ENCODE results near the gene MIER3. TPM values are rescaled to one million over a fixed set of nuclear protein-coding genes. Genes with fewer than 3 reads are reported as not detected.

The MIER3 gene
- total and polyA plus RNA-seq, 2 experiments from 2014 or later, result 5.3 to 20.0 TPM

GRCh38 chr5:56958595-56958994, 6.7 kb upstream of the MIER3 start:
- H3K9me2 ChIP-seq (ENCODE audit: insufficient read depth), result no peaks in the 10 kb centered on the region
- H3K79me2 ChIP-seq (ENCODE audit: insufficient read depth), result no peaks in the 10 kb centered on the region
- H2AFZ ChIP-seq, result no peak overlapping the region
- in situ Hi-C loops (cut with MboI), result no loop called here
- H3K9ac ChIP-seq, result no peak overlapping the region
- no peak overlapping the region for H3K27ac ChIP-seq
- no peak overlapping the region for H3K4me3 ChIP-seq
- no peak for DNase-seq
- H3K4me2 ChIP-seq (ENCODE audit: unreplicated experiment), result no peak overlapping the region
- H3K4me1 ChIP-seq (ENCODE audit: insufficient read depth), result no peaks in the 10 kb centered on the region
- H3F3A ChIP-seq (ENCODE audit: insufficient read depth), result no peaks in the 10 kb centered on the region
- H3K36me3 ChIP-seq (ENCODE audit: low read depth), result no peaks in the 10 kb centered on the region
- no peaks in the 10 kb centered on the region for H4K20me1 ChIP-seq (ENCODE audit: insufficient read depth)
- no peak for TF ChIP-seq EZH2 (IDR thresholded peaks at IDR 0.05; ENCODE audit: insufficient read depth, poor library complexity, severe bottlenecking)
- H3K27me3 ChIP-seq (replicated peaks; ENCODE audit: insufficient read depth), result peaks cover 79% of the 10 kb centered on the region
- H3K9me3 ChIP-seq (ENCODE audit: low read depth), result no peaks in the 10 kb centered on the region
- WGBS, 2 experiments (ENCODE audit: low coverage in 1 of 2, low lambda C conversion rate in 2 of 2, missing lambda C conversion rate in 2 of 2), result 53 to 68% methylated on average over 2 of the region's 2 CpGs

- no peaks in the 10 kb centered on the region for H3K9me2 ChIP-seq (ENCODE audit: insufficient read depth)
- H4K20me1 ChIP-seq (ENCODE audit: insufficient read depth), result no peaks in the 10 kb centered on the region
- no peak overlapping the region for H3K4me2 ChIP-seq (ENCODE audit: unreplicated experiment)
- DNase-seq, result no peak
- no peaks in the 10 kb centered on the region; the same call in 1 of the 2 replicates for H3K36me3 ChIP-seq (ENCODE audit: low read depth)
- no peak overlapping the region for H3K27ac ChIP-seq
- no peak overlapping the region for H3K4me3 ChIP-seq
- TF ChIP-seq EZH2 (IDR thresholded peaks at IDR 0.05; ENCODE audit: insufficient read depth, poor library complexity, severe bottlenecking) (no peak), EZH2phosphoT487 (IDR thresholded peaks at IDR 0.05; ENCODE audit: insufficient read depth, low read depth) (no peak)
- in situ Hi-C loops (cut with MboI), result no loop called here
- H3K9me3 ChIP-seq (ENCODE audit: low read depth), result no peaks in the 10 kb centered on the region
- 87 to 92% methylated on average over 1 of the region's 1 CpG for WGBS, 2 experiments (ENCODE audit: low coverage in 1 of 2, low lambda C conversion rate in 2 of 2, missing lambda C conversion rate in 2 of 2)
- no peak overlapping the region for H2AFZ ChIP-seq
- peaks cover 10% of the 10 kb centered on the region for H3K4me1 ChIP-seq (ENCODE audit: insufficient read depth)
- H3K27me3 ChIP-seq (replicated peaks; ENCODE audit: insufficient read depth), result peaks cover 46% of the 10 kb centered on the region
- peaks cover 29% of the 10 kb centered on the region for H3K79me2 ChIP-seq (ENCODE audit: insufficient read depth)
- no peak overlapping the region for H3K9ac ChIP-seq
- H3F3A ChIP-seq (ENCODE audit: insufficient read depth), result peaks cover 11% of the 10 kb centered on the region; the same call in 1 of the 2 replicates
Measured at GRCh38 chr5:56954262-56954661, 2.3 kb upstream of the MIER3 start.

GRCh38 chr5:56951126-56951945, 587 bp downstream of the MIER3 start:
- peaks cover 11% of the 10 kb centered on the region; the same call in 1 of the 2 replicates for H3F3A ChIP-seq (ENCODE audit: insufficient read depth)
- DNase-seq, result peak; percentile 55
- TF ChIP-seq EZH2 (IDR thresholded peaks at IDR 0.05; ENCODE audit: insufficient read depth, poor library complexity, severe bottlenecking), result no peak
- no peak for TF ChIP-seq EZH2phosphoT487 (IDR thresholded peaks at IDR 0.05; ENCODE audit: insufficient read depth, low read depth)
- H2AFZ ChIP-seq, result peak overlapping the region; percentile 75
- H3K4me3 ChIP-seq, result peak overlapping the region; percentile 84
- peaks cover 58% of the 10 kb centered on the region for H3K79me2 ChIP-seq (ENCODE audit: insufficient read depth)
- peaks cover 10% of the 10 kb centered on the region for H3K4me1 ChIP-seq (ENCODE audit: insufficient read depth)
- peak overlapping the region; percentile 99 for H3K4me2 ChIP-seq (ENCODE audit: unreplicated experiment)
- peaks cover 15% of the 10 kb centered on the region for H3K36me3 ChIP-seq (ENCODE audit: low read depth)
- peaks cover 5% of the 10 kb centered on the region; the same call in 1 of the 2 replicates for H4K20me1 ChIP-seq (ENCODE audit: insufficient read depth)
- no peaks in the 10 kb centered on the region for H3K9me2 ChIP-seq (ENCODE audit: insufficient read depth)
- no peaks in the 10 kb centered on the region for H3K9me3 ChIP-seq (ENCODE audit: low read depth)
- H3K9ac ChIP-seq, result peak overlapping the region; percentile 88
- 1% methylated on average over 30 to 45 of the region's 85 CpGs for WGBS, 2 experiments (ENCODE audit: low coverage in 1 of 2, low lambda C conversion rate in 2 of 2, missing lambda C conversion rate in 2 of 2)
- in situ Hi-C loops (cut with MboI), result no loop called here
- H3K27ac ChIP-seq, result peak overlapping the region; percentile 69
- H3K27me3 ChIP-seq (replicated peaks; ENCODE audit: insufficient read depth), result peaks cover 18% of the 10 kb centered on the region

GRCh38 chr5:56950626-56951125, 1.2 kb downstream of the MIER3 start:
- Histone ChIP-seq H3K4me1 (ENCODE audit: insufficient read depth) (peaks cover 10% of the 10 kb centered on the region), H3K9ac (peak overlapping the region; percentile 88), H3K9me3 (ENCODE audit: low read depth) (no peaks in the 10 kb centered on the region), H3K36me3 (ENCODE audit: low read depth) (peaks cover 21% of the 10 kb centered on the region), H3F3A (ENCODE audit: insufficient read depth) (peaks cover 11% of the 10 kb centered on the region; the same call in 1 of the 2 replicates), H3K27ac (peak overlapping the region; percentile 69), H3K79me2 (ENCODE audit: insufficient read depth) (peaks cover 64% of the 10 kb centered on the region), H4K20me1 (ENCODE audit: insufficient read depth) (peaks cover 5% of the 10 kb centered on the region; the same call in 1 of the 2 replicates), H3K9me2 (ENCODE audit: insufficient read depth) (no peaks in the 10 kb centered on the region), H3K27me3 (replicated peaks; ENCODE audit: insufficient read depth) (peaks cover 14% of the 10 kb centered on the region; the same call in 1 of the 2 replicates), H3K4me2 (ENCODE audit: unreplicated experiment) (peak overlapping the region; percentile 99), H2AFZ (peak overlapping the region; percentile 75), H3K4me3 (peak overlapping the region; percentile 84)
- peak; percentile 91 for DNase-seq
- no peak for TF ChIP-seq EZH2 (IDR thresholded peaks at IDR 0.05; ENCODE audit: insufficient read depth, poor library complexity, severe bottlenecking)
- no peak for TF ChIP-seq EZH2phosphoT487 (IDR thresholded peaks at IDR 0.05; ENCODE audit: insufficient read depth, low read depth)
- in situ Hi-C loops (cut with MboI), result no loop called here
- WGBS, 2 experiments (ENCODE audit: low coverage in 1 of 2, low lambda C conversion rate in 2 of 2, missing lambda C conversion rate in 2 of 2), result 0 to 2% methylated on average over 31 to 33 of the region's 33 CpGs
